ENCODE data around the gene BARHL2. TPM values are rescaled to one million over a fixed set of nuclear protein-coding genes. Genes with fewer than 3 reads are reported as not detected.

Gene BARHL2
- total and polyA plus RNA-seq, 10 of the 15 experiments (the other 5 are each of a cell fraction or from before 2014, with no cell fraction given): not detected

DNA sequence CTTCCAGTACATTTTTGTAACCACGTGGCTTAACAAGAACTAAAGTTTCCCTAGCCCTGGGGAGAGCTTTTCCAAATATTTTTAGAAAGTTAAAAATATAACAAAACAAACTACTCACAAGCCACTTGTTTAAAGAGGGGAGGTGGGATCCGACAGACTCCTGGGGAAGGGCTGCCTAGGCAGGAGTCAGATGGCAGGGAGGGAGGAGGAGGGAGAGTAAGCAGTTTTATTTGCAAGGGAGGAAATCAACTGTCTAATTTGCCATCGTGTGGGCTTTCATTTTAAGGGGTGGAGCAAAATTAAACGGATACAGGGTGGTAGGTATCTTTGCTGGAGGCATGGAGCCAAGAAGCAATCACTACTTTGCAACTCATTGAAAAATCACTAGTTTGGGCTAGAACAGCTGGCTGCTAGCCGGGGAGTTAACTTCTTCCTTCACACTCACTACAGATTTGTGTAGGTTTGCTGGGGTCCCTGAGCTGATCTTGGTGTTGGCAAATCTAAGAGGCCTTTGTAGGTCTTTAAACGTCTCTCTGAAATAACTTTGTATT is 8.8 kb downstream of the BARHL2 start:
- Histone ChIP-seq H3K4me2 (ENCODE audit: control insufficient read depth, insufficient read depth) (no peak overlapping the region), H4K20me1 (ENCODE audit: control insufficient read depth, insufficient read depth) (no peaks in the 10 kb centered on the region), H3K9me3 (replicated peaks; ENCODE audit: control insufficient read depth, insufficient read depth, low read length) (no peaks in the 10 kb centered on the region; the same call in 2 of the 3 replicates), H2AFZ (ENCODE audit: control insufficient read depth, low read depth, low read length) (no peak overlapping the region), H3K4me1 (ENCODE audit: control insufficient read depth, insufficient read depth, low read length) (no peaks in the 10 kb centered on the region), H3K36me3 (ENCODE audit: control insufficient read depth in 2 of 2, insufficient read depth in 2 of 2, low read length in 1 of 2) (no peaks in the 10 kb centered on the region), H3K9ac (ENCODE audit: control insufficient read depth, insufficient read depth, low read length) (no peak overlapping the region), H3K79me2 (ENCODE audit: control insufficient read depth, insufficient read depth, low read length) (no peaks in the 10 kb centered on the region), H3K4me3 (no peak overlapping the region), H3K27me3 (replicated peaks in 1 of 2; ENCODE audit: control insufficient read depth in 2 of 2, insufficient read depth in 2 of 2, low read length in 1 of 2) (peaks cover 23 to 25% of the 10 kb centered on the region in 2 experiments), H3K27ac (ENCODE audit: control insufficient read depth, insufficient read depth) (no peak overlapping the region)
- no peak for DNase-seq (ENCODE audit: low read depth, low spot score)
- ChIA-PET CTCF (interaction anchor here (1.7 kb wide), 1 partner anchor 14 kb away, joined by 10 read pairs; no protein-coding TSS in a partner anchor), RAD21 (ENCODE audit: unreplicated experiment) (no interaction called here), SMC1A (ENCODE audit: uncharacterized antibody, unreplicated experiment) (interaction anchor here (0.6 to 0.8 kb wide), 3 partner anchors 15 to 488 kb away, joined by 3 read pairs; no protein-coding TSS in a partner anchor), POLR2A (no interaction called here)
- no peak for ATAC-seq
- BruUV-seq (replicated peaks): no TSS peak
- in situ Hi-C loops (cut with MboI) (no loop called here), intact Hi-C loops (cut with micrococcal nuclease; ENCODE audit: unreplicated experiment) (no loop called here)
- 0% methylated on average over 6 of the region's 6 CpGs for WGBS (ENCODE audit: insufficient coverage, insufficient replicate concordance, low lambda C conversion rate, missing lambda C conversion rate)
- TF ChIP-seq PAX8 (IDR thresholded peaks at IDR 0.05) (no peak), MEF2A (IDR thresholded peaks at IDR 0.05; ENCODE audit: insufficient read depth, low read depth, low read length) (no peak)
- TF ChIP-seq, protein P1, sequence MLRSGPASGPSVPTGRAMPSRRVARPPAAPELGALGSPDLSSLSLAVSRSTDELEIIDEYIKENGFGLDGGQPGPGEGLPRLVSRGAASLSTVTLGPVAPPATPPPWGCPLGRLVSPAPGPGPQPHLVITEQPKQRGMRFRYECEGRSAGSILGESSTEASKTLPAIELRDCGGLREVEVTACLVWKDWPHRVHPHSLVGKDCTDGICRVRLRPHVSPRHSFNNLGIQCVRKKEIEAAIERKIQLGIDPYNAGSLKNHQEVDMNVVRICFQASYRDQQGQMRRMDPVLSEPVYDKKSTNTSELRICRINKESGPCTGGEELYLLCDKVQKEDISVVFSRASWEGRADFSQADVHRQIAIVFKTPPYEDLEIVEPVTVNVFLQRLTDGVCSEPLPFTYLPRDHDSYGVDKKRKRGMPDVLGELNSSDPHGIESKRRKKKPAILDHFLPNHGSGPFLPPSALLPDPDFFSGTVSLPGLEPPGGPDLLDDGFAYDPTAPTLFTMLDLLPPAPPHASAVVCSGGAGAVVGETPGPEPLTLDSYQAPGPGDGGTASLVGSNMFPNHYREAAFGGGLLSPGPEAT (IDR thresholded peaks at IDR 0.05; ENCODE audit: low read depth): no peak
- no peak for FAIRE-seq

DNA sequence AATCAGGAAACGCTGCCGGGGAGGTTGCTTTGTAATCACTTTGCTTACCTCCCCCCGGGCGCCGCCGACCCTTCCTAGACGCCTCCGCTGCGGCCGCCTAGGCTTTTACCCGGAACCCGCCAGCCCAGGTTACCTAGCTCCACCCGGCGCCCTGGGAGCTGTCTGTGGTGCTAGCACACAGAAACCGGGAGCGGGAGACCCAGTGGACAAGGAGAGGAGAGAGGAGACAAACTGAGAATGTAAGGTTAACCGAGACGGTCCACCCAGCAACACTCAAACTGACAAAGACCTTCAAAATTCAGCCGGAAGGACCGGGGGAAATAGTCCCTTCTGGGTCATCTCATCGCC is 9.8 kb downstream of the BARHL2 start:
- no peak overlapping the region for H3K4me3 ChIP-seq
- CTCF ChIA-PET: interaction anchor here (1.7 kb wide), 1 partner anchor 15 kb away, joined by 10 read pairs; no protein-coding TSS in a partner anchor
- in situ Hi-C loops (cut with MboI) (no loop called here), intact Hi-C loops (cut with micrococcal nuclease; ENCODE audit: unreplicated experiment) (no loop called here)
- no peaks in the 10 kb centered on the region; the same call in 2 of the 3 replicates for H3K9me3 ChIP-seq (replicated peaks; ENCODE audit: control insufficient read depth, insufficient read depth, low read length)
- RAD21 ChIA-PET (ENCODE audit: unreplicated experiment): no interaction called here
- H3K79me2 ChIP-seq (ENCODE audit: control insufficient read depth, insufficient read depth, low read length): no peaks in the 10 kb centered on the region
- no peak for FAIRE-seq
- no peak overlapping the region for H3K4me2 ChIP-seq (ENCODE audit: control insufficient read depth, insufficient read depth)
- no peak for DNase-seq (ENCODE audit: low read depth, low spot score)
- H3K9ac ChIP-seq (ENCODE audit: control insufficient read depth, insufficient read depth, low read length): no peak overlapping the region
- SMC1A ChIA-PET (ENCODE audit: uncharacterized antibody, unreplicated experiment): interaction anchor here (0.6 kb wide), 1 partner anchor 76 kb away, joined by 3 read pairs; no protein-coding TSS in a partner anchor
- TF ChIP-seq, protein P2, sequence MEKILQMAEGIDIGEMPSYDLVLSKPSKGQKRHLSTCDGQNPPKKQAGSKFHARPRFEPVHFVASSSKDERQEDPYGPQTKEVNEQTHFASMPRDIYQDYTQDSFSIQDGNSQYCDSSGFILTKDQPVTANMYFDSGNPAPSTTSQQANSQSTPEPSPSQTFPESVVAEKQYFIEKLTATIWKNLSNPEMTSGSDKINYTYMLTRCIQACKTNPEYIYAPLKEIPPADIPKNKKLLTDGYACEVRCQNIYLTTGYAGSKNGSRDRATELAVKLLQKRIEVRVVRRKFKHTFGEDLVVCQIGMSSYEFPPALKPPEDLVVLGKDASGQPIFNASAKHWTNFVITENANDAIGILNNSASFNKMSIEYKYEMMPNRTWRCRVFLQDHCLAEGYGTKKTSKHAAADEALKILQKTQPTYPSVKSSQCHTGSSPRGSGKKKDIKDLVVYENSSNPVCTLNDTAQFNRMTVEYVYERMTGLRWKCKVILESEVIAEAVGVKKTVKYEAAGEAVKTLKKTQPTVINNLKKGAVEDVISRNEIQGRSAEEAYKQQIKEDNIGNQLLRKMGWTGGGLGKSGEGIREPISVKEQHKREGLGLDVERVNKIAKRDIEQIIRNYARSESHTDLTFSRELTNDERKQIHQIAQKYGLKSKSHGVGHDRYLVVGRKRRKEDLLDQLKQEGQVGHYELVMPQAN (conservative IDR thresholded peaks at IDR 0.05): no peak
- TF ChIP-seq, protein P3, sequence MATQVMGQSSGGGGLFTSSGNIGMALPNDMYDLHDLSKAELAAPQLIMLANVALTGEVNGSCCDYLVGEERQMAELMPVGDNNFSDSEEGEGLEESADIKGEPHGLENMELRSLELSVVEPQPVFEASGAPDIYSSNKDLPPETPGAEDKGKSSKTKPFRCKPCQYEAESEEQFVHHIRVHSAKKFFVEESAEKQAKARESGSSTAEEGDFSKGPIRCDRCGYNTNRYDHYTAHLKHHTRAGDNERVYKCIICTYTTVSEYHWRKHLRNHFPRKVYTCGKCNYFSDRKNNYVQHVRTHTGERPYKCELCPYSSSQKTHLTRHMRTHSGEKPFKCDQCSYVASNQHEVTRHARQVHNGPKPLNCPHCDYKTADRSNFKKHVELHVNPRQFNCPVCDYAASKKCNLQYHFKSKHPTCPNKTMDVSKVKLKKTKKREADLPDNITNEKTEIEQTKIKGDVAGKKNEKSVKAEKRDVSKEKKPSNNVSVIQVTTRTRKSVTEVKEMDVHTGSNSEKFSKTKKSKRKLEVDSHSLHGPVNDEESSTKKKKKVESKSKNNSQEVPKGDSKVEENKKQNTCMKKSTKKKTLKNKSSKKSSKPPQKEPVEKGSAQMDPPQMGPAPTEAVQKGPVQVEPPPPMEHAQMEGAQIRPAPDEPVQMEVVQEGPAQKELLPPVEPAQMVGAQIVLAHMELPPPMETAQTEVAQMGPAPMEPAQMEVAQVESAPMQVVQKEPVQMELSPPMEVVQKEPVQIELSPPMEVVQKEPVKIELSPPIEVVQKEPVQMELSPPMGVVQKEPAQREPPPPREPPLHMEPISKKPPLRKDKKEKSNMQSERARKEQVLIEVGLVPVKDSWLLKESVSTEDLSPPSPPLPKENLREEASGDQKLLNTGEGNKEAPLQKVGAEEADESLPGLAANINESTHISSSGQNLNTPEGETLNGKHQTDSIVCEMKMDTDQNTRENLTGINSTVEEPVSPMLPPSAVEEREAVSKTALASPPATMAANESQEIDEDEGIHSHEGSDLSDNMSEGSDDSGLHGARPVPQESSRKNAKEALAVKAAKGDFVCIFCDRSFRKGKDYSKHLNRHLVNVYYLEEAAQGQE (IDR thresholded peaks at IDR 0.05; ENCODE audit: low read depth, low read length): peak; percentile 72; the same call in 1 of the 2 replicates
- H3K36me3 ChIP-seq (ENCODE audit: control insufficient read depth in 2 of 2, insufficient read depth in 2 of 2, low read length in 1 of 2): no peaks in the 10 kb centered on the region
- no TSS peak for BruUV-seq (replicated peaks)
- WGBS (ENCODE audit: insufficient coverage, insufficient replicate concordance, low lambda C conversion rate, missing lambda C conversion rate): 10% methylated on average over 21 of the region's 21 CpGs
- POLR2A ChIA-PET: no interaction called here
- ATAC-seq: peak; percentile 44
- H2AFZ ChIP-seq (ENCODE audit: control insufficient read depth, low read depth, low read length): no peak overlapping the region
- H3K27me3 ChIP-seq (replicated peaks in 1 of 2; ENCODE audit: control insufficient read depth in 2 of 2, insufficient read depth in 2 of 2, low read length in 1 of 2): peaks cover 16 to 18% of the 10 kb centered on the region in 2 experiments
- H4K20me1 ChIP-seq (ENCODE audit: control insufficient read depth, insufficient read depth): no peaks in the 10 kb centered on the region
- H3K27ac ChIP-seq (ENCODE audit: control insufficient read depth, insufficient read depth): no peak overlapping the region
- H3K4me1 ChIP-seq (ENCODE audit: control insufficient read depth, insufficient read depth, low read length): no peaks in the 10 kb centered on the region
